GM12878 (cell line): Measurements from ENCODE around the gene RNASEL. TPM values are rescaled to one million over a fixed set of nuclear protein-coding genes. Genes with fewer than 3 reads are reported as not detected.

Experiments
- ATAC-seq: fragments of 200-7000 bp; cut with Tn5 transposase; 3 replicates; pipeline ENCODE4 v1.9.1; 2020; ENCODE audit warnings: mild to moderate bottlenecking, moderate library complexity
- BruUV-seq: library from RNA; stranded (reverse); fragments of 400-500 nt; replicated peaks from 2 replicates; lab custom pipeline; 2021; lab: Mats Ljungman, UMichigan
- CTCF ChIA-PET: fragments of 300-600 bp; sonication (Branson Sonifier 250); formaldehyde crosslinking; extraction: SDS; loops from one replicate; lab custom pipeline; 2021; ENCODE audit warnings: inconsistent platforms; lab: Yijun Ruan, JAX
- POLR2A ChIA-PET: fragments of 350-600 bp; formaldehyde crosslinking; extraction: SDS; loops from one replicate; lab custom pipeline; 2021; ENCODE audit warnings: inconsistent platforms; lab: Charles Lee
- RAD21 ChIA-PET: fragments of 300-600 bp; sonication (Branson Sonifier 250); formaldehyde crosslinking; loops from one replicate; lab custom pipeline; 2023; ENCODE audit warnings: antibody characterized with exemption; ENCODE audit not compliant: unreplicated experiment; lab: Charles Lee
- SMC1A ChIA-PET: fragments of 300-600 bp; sonication (Branson Sonifier 250); formaldehyde crosslinking; loops from one replicate; lab custom pipeline; 2023; ENCODE audit not compliant: unreplicated experiment, uncharacterized antibody; lab: Charles Lee
- DNase-seq: peaks from one replicate; pipeline ENCODE4 v3.0.0-alpha.2; 2011; ENCODE audit warnings: low read depth, low spot score
- FAIRE-seq: peaks from 3 replicates; lab custom pipeline; 2011; peaks lifted over from hg19 to GRCh38; lab: Jason Lieb, UNC
- H2AFZ ChIP-seq: 2 replicates; pipeline ENCODE4 v1.6.0; 2011; ENCODE audit warnings: low read depth, low read length, control low read depth; ENCODE audit not compliant: control insufficient read depth
- H3K27ac ChIP-seq: 2 replicates; pipeline ENCODE4 v1.5.1; 2011; ENCODE audit warnings: control low read depth; ENCODE audit not compliant: control insufficient read depth, insufficient read depth
- H3K27me3 ChIP-seq, 2 experiments: replicated peaks in 1 of 2; 2 replicates each; pipeline versions ENCODE4 v1.6.0 to v1.6.1; 2011; ENCODE audit warnings: low read length in 1 of 2; ENCODE audit not compliant: control insufficient read depth in 2 of 2, insufficient read depth in 2 of 2
- H3K36me3 ChIP-seq, 2 experiments: 2 replicates each; pipeline ENCODE4 v1.5.1; 2011; ENCODE audit warnings: low read length in 1 of 2; ENCODE audit not compliant: control insufficient read depth in 2 of 2, insufficient read depth in 2 of 2
- H3K4me1 ChIP-seq: 2 replicates; pipeline ENCODE4 v1.6.1; 2011; ENCODE audit warnings: mild to moderate bottlenecking, low read length, moderate library complexity, mixed read lengths; ENCODE audit not compliant: control insufficient read depth, insufficient read depth
- H3K4me2 ChIP-seq: 2 replicates; pipeline ENCODE4 v1.6.0; 2011; ENCODE audit warnings: control low read depth; ENCODE audit not compliant: control insufficient read depth, insufficient read depth
- H3K4me3 ChIP-seq: fragments of 200-600 bp; sonication (generic); 2 replicates; pipeline ENCODE4 v1.5.1; 2016
- H3K79me2 ChIP-seq: 2 replicates; pipeline ENCODE4 v1.6.0; 2011; ENCODE audit warnings: low read length; ENCODE audit not compliant: control insufficient read depth, insufficient read depth
- H3K9ac ChIP-seq: 2 replicates; pipeline ENCODE4 v1.8.0; 2011; ENCODE audit warnings: low read length, control low read depth, mixed read lengths; ENCODE audit not compliant: control insufficient read depth, insufficient read depth
- H3K9me3 ChIP-seq: replicated peaks from 3 replicates; pipeline ENCODE4 v1.5.1; 2011; ENCODE audit warnings: mild to moderate bottlenecking, low read length; ENCODE audit not compliant: control insufficient read depth, insufficient read depth
- H4K20me1 ChIP-seq: 2 replicates; pipeline ENCODE4 v1.6.0; 2011; ENCODE audit not compliant: control insufficient read depth, insufficient read depth
- BHLHE40 ChIP-seq, 2 experiments: fragments of 450-650 bp in 1 of 2; IDR thresholded peaks; 2 replicates each; pipeline ENCODE4 v1.6.1; 2011 to 2017; ENCODE audit warnings: low read depth in 2 of 2, borderline replicate concordance in 1 of 2, improper control_type of control experiment in 1 of 2, low read length in 1 of 2, mild to moderate bottlenecking in 1 of 2
- CBX5 ChIP-seq: sonication (generic); IDR thresholded peaks from 2 replicates; pipeline ENCODE4 v1.6.1; 2016; ENCODE audit warnings: low read depth, moderate library complexity, mild to moderate bottlenecking, inconsistent platforms
- EZH2 ChIP-seq: IDR thresholded peaks from 2 replicates; pipeline ENCODE4 v1.6.1; 2012; ENCODE audit warnings: low read depth, mild to moderate bottlenecking, control low read depth, inconsistent platforms, low read length, borderline replicate concordance; ENCODE audit not compliant: control insufficient read depth
- HDAC2 ChIP-seq: fragments of 200-600 bp; sonication (generic); IDR thresholded peaks from 2 replicates; pipeline ENCODE4 v1.6.1; 2017
- HDAC6 ChIP-seq: fragments of 200-600 bp; sonication (generic); IDR thresholded peaks from one replicate; pipeline ENCODE4 v1.8.0; 2017; ENCODE audit warnings: antibody characterized with exemption; ENCODE audit not compliant: unreplicated experiment
- IRF4 ChIP-seq: IDR thresholded peaks from 2 replicates; pipeline ENCODE4 v1.6.1; 2011; ENCODE audit warnings: low read depth, low read length
- NR2F1 ChIP-seq: fragments of 450-650 bp; conservative IDR thresholded peaks from 2 replicates; pipeline ENCODE4 v1.6.1; 2017; ENCODE audit warnings: mild to moderate bottlenecking
- SRF ChIP-seq, 2 experiments: IDR thresholded peaks; 2 replicates each; pipeline ENCODE4 v1.6.1; 2011; ENCODE audit warnings: low read depth in 2 of 2, low read length in 2 of 2, mild to moderate bottlenecking in 1 of 2, moderate library complexity in 1 of 2
- STAT3 ChIP-seq: IDR thresholded peaks from 2 replicates; pipeline ENCODE4 v1.6.1; 2011; ENCODE audit warnings: low read depth, low read length, improper control_type of control experiment
- TCF3 ChIP-seq: IDR thresholded peaks from 2 replicates; pipeline ENCODE4 v1.6.1; 2012; ENCODE audit warnings: low read depth, mild to moderate bottlenecking, low read length, borderline replicate concordance; ENCODE audit not compliant: insufficient read depth
- YY1 ChIP-seq: IDR thresholded peaks from 2 replicates; pipeline ENCODE4 v1.6.1; 2011; ENCODE audit warnings: low read depth, mild to moderate bottlenecking, low read length
- ZNF384 ChIP-seq: IDR thresholded peaks from 2 replicates; pipeline ENCODE4 v1.6.1; 2012; ENCODE audit warnings: low read depth, mild to moderate bottlenecking, low read length, improper control_type of control experiment, borderline replicate concordance
- ZNF592 ChIP-seq: fragments of 450-650 bp; IDR thresholded peaks from 2 replicates; pipeline ENCODE4 v1.6.1; 2017; ENCODE audit warnings: mild to moderate bottlenecking, moderate library complexity
- WGBS: methylation state at CpG from one replicate; pipeline ENCODE4 v1.1.6; 2016; ENCODE audit warnings: low lambda C conversion rate; ENCODE audit not compliant: insufficient replicate concordance, insufficient coverage; ENCODE audit errors: missing lambda C conversion rate; 5-methylcytosine and 5-hydroxymethylcytosine counted together
- in situ Hi-C: fragments of 300-500 bp; cut with MboI; formaldehyde crosslinking; loops from 9 replicates; pipeline ENCODE4 v1.14.3; 2018; ENCODE audit warnings: mixed read lengths
- intact Hi-C: fragments of 100-400 bp; cut with micrococcal nuclease; formaldehyde crosslinking; loops from one replicate; pipeline ENCODE4 v1.14.2; 2022; ENCODE audit not compliant: unreplicated experiment
- polyA plus RNA-seq, 11 experiments: library from polyadenylated mRNA; depleted of rRNA in 4 of 11; unstranded in 6 of 11; stranded (reverse) in 5 of 11; fragments of >200 nt; fragmentation: Nextera tagmentation in 4 of 11; fragmentation: Illumina TruSeq in 1 of 11; extraction: Ambion mirVana in 4 of 11; extraction: Trizol in 1 of 11; gene quantifications; 1 replicate in 1 of 11; 2 replicates in 10 of 11; pipeline versions ENCODE4 v1.2.1 to v1.2.3, GENCODE V29; 2011 to 2016; ENCODE audit warnings: inconsistent platforms in 2 of 11, missing spikeins in 2 of 11, low read depth in 1 of 11
- total RNA-seq, 4 experiments: library from RNA; depleted of rRNA in 3 of 4; stranded (reverse); fragments of >200 nt in 3 of 4; fragmentation: Illumina TruSeq in 1 of 4; extraction: Trizol in 1 of 4; gene quantifications; 2 replicates each; pipeline versions ENCODE4 v1.2.1 to v1.2.3, GENCODE V29; 2013 to 2021
- TF ChIP-seq, protein P1 (sequence below): fragments of 450-650 bp; conservative IDR thresholded peaks from 2 replicates; pipeline ENCODE4 v1.6.1; 2017; ENCODE audit warnings: mild to moderate bottlenecking, moderate library complexity

The RNASEL gene
- total and polyA plus RNA-seq, 10 of the 15 experiments (the other 5 are each of a cell fraction or from before 2014, with no cell fraction given): 3.0 to 10.8 (median 5.0) TPM

DNA sequence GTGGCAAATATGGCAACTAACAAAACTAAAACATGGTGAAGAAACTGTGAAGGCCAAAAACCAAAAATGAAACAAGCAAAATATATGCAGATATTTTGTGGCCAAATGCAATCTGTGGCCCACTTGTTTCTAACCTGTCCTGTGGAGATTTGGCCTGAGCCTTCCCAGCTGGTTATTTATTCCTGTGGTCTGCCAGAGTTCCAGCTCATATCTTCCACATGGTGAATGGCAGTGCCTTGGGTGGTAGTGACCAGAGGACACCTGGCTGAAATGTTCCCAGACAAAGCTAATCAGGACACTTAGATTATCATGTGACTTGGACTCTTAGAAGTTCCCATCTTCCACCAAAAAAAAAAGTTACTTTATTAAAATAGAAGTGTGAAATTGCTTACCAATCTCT, 39.7 kb downstream of the RNASEL start:
- H3K4me2 ChIP-seq: no peak overlapping the region
- H3K79me2 ChIP-seq: no peaks in the 10 kb centered on the region
- H3K36me3 ChIP-seq: no peaks in the 10 kb centered on the region
- ChIA-PET POLR2A (no interaction called here), RAD21 (no interaction called here), CTCF (interaction anchor here (0.9 kb wide), 1 partner anchor 51 kb away, joined by 3 read pairs; no protein-coding TSS in a partner anchor), SMC1A (no interaction called here)
- TF ChIP-seq HDAC6 (no peak), STAT3 (no peak), HDAC2 (no peak), BHLHE40 (IDR thresholded peaks at IDR 0.05; ENCODE audit: borderline replicate concordance in 1 of 2, low read depth in 2 of 2, low read length in 1 of 2) (no peak), CBX5 (no peak), IRF4 (no peak)
- TF ChIP-seq, protein P1, sequence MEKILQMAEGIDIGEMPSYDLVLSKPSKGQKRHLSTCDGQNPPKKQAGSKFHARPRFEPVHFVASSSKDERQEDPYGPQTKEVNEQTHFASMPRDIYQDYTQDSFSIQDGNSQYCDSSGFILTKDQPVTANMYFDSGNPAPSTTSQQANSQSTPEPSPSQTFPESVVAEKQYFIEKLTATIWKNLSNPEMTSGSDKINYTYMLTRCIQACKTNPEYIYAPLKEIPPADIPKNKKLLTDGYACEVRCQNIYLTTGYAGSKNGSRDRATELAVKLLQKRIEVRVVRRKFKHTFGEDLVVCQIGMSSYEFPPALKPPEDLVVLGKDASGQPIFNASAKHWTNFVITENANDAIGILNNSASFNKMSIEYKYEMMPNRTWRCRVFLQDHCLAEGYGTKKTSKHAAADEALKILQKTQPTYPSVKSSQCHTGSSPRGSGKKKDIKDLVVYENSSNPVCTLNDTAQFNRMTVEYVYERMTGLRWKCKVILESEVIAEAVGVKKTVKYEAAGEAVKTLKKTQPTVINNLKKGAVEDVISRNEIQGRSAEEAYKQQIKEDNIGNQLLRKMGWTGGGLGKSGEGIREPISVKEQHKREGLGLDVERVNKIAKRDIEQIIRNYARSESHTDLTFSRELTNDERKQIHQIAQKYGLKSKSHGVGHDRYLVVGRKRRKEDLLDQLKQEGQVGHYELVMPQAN: no peak
- FAIRE-seq: no peak
- intact Hi-C loops: no loop called here
- no peak for ATAC-seq
- in situ Hi-C loops: no loop called here
- H3K4me1 ChIP-seq: no peaks in the 10 kb centered on the region
- H3K9ac ChIP-seq: no peak overlapping the region
- no peak for DNase-seq
- H3K9me3 ChIP-seq: no peaks in the 10 kb centered on the region; the same call in 2 of the 3 replicates
- no peak overlapping the region for H2AFZ ChIP-seq
- H3K27ac ChIP-seq: no peak overlapping the region
- no peaks in the 10 kb centered on the region for H3K27me3 ChIP-seq
- H4K20me1 ChIP-seq: no peaks in the 10 kb centered on the region
- no peak overlapping the region for H3K4me3 ChIP-seq
- BruUV-seq: no TSS peak

- SMC1A ChIA-PET: no interaction called here
- FAIRE-seq: no peak
- no peak overlapping the region for H3K4me2 ChIP-seq
- no peak for TF ChIP-seq ZNF384
- TF ChIP-seq NR2F1: no peak
- TF ChIP-seq SRF (IDR thresholded peaks at IDR 0.05; ENCODE audit: low read depth in 2 of 2, low read length in 2 of 2): no peak
- no peak for TF ChIP-seq ZNF592
- no peak for TF ChIP-seq TCF3
- no peak for TF ChIP-seq YY1
- TF ChIP-seq EZH2: no peak
Measured at GRCh38 chr1:182533896-182534295, 55.2 kb downstream of the RNASEL start.

More at GRCh38 chr1:182533896-182534295, 55.2 kb downstream of the RNASEL start:
- ChIA-PET RAD21 (no interaction called here), POLR2A (no interaction called here), CTCF (no interaction called here)
- BruUV-seq: no TSS peak
- ATAC-seq (no peak), DNase-seq (no peak)
- no peak overlapping the region for H3K27ac ChIP-seq
- no peak overlapping the region for H2AFZ ChIP-seq
- in situ Hi-C loops (no loop called here), intact Hi-C loops (no loop called here)
- 95% methylated on average over 2 of the region's 2 CpGs for WGBS
- H3K79me2 ChIP-seq: no peaks in the 10 kb centered on the region
- H3K27me3 ChIP-seq: no peaks in the 10 kb centered on the region
- no peaks in the 10 kb centered on the region for H3K36me3 ChIP-seq
- H3K9ac ChIP-seq: no peak overlapping the region
- H4K20me1 ChIP-seq: no peaks in the 10 kb centered on the region
- H3K4me3 ChIP-seq: no peak overlapping the region
- H3K4me1 ChIP-seq: no peaks in the 10 kb centered on the region
- H3K9me3 ChIP-seq: no peaks in the 10 kb centered on the region
